GM12872 (cell line): Measurements from ENCODE around the gene DMD.

ENCODE experiments used
- CTCF ChIP-seq: IDR thresholded peaks from 3 replicates; pipeline ENCODE4 v1.5.1; 2011; ENCODE audit warnings: low read depth, mild to moderate bottlenecking, low read length, moderate library complexity; ENCODE audit not compliant: insufficient read depth

DMD gene

GRCh38 chrX:31170792-31171191 is 2040.6 kb downstream of the DMD start:
- no peak for TF ChIP-seq CTCF

- TF ChIP-seq CTCF, result no peak
These were observed 2042.8 kb downstream of the DMD start for GRCh38 chrX:31168551-31168950.

GRCh38 chrX:31166832-31167231 is 2044.5 kb downstream of the DMD start:
- no peak for TF ChIP-seq CTCF

- TF ChIP-seq CTCF, result no peak
These were observed 2044.9 kb downstream of the DMD start for GRCh38 chrX:31166416-31166815.

GRCh38 chrX:31165241-31166035 is 2045.9 kb downstream of the DMD start:
- no peak for TF ChIP-seq CTCF

- no peak for TF ChIP-seq CTCF
These were observed 2056.4 kb downstream of the DMD start for GRCh38 chrX:31154946-31155345.

GRCh38 chrX:31153475-31154047 is 2057.8 kb downstream of the DMD start:
- TF ChIP-seq CTCF, result no peak
